Stomach (tissue), 4 donors: ENCODE measurements around the gene CUL7.

Experiments
- EP300 ChIP-seq: sonication (generic); formaldehyde crosslinking; IDR thresholded peaks from one replicate; pipeline ENCODE4 v1.6.1; 2017; ENCODE audit warnings: antibody characterized with exemption
- POLR2A ChIP-seq, 4 donors: fragments of 450-650 bp; IDR thresholded peaks; one replicate each; pipeline ENCODE4 v1.6.1; 2016; ENCODE audit warnings: antibody characterized with exemption in 4 of 4, control low read depth in 2 of 4, mild to moderate bottlenecking in 1 of 4, moderate library complexity in 1 of 4
- POLR2AphosphoS5 ChIP-seq, 3 donors: sonication (generic); formaldehyde crosslinking; IDR thresholded peaks; one replicate each; pipeline ENCODE4 v1.6.1; 2016; ENCODE audit warnings: antibody characterized with exemption in 3 of 3
- TF ChIP-seq, protein P1 (sequence below), 7 experiments: fragments of 450-650 bp in 4 of 7; fragments of 200-600 bp in 3 of 7; sonication (generic) in 3 of 7; IDR thresholded peaks; one replicate each; pipeline ENCODE4 v1.5.1; 2016 to 2019; ENCODE audit warnings: antibody characterized with exemption in 7 of 7, control low read depth in 2 of 7, mild to moderate bottlenecking in 1 of 7

- TF ChIP-seq, protein P1, sequence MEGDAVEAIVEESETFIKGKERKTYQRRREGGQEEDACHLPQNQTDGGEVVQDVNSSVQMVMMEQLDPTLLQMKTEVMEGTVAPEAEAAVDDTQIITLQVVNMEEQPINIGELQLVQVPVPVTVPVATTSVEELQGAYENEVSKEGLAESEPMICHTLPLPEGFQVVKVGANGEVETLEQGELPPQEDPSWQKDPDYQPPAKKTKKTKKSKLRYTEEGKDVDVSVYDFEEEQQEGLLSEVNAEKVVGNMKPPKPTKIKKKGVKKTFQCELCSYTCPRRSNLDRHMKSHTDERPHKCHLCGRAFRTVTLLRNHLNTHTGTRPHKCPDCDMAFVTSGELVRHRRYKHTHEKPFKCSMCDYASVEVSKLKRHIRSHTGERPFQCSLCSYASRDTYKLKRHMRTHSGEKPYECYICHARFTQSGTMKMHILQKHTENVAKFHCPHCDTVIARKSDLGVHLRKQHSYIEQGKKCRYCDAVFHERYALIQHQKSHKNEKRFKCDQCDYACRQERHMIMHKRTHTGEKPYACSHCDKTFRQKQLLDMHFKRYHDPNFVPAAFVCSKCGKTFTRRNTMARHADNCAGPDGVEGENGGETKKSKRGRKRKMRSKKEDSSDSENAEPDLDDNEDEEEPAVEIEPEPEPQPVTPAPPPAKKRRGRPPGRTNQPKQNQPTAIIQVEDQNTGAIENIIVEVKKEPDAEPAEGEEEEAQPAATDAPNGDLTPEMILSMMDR (IDR thresholded peaks at IDR 0.05): no peak
- TF ChIP-seq POLR2A (IDR thresholded peaks at IDR 0.05): no peak
- no peak for TF ChIP-seq POLR2AphosphoS5 (IDR thresholded peaks at IDR 0.05)
- no peak for TF ChIP-seq EP300
Observed at GRCh38 chr6:43089874-43090558, 36.4 kb upstream of the CUL7 start.
